Ascending aorta (tissue), 2 donors: Measurements from ENCODE around the gene GOLPH3. TPM values are rescaled to one million over a fixed set of nuclear protein-coding genes. Genes with fewer than 3 reads are reported as not detected.
"Not testable (repeated sequence)": the region's sequence is repeated elsewhere in the genome, so short reads cannot be mapped to it uniquely, and the experiment has no call there.

Experiments used
- DNase-seq, 2 donors: peaks; one replicate each; pipeline ENCODE4 v3.0.0-alpha.2; 2019; ENCODE audit warnings: low spot score in 2 of 2
- H3K27ac ChIP-seq, 2 donors: fragments of 200-600 bp; sonication (generic); one replicate each; pipeline ENCODE4 v1.5.1; 2016 to 2017; ENCODE audit warnings: mild to moderate bottlenecking in 1 of 2
- H3K27me3 ChIP-seq: fragments of 200-600 bp; sonication (generic); one replicate; pipeline ENCODE4 v1.5.1; 2017
- H3K36me3 ChIP-seq, 2 donors: fragments of 200-600 bp; sonication (generic); one replicate each; pipeline ENCODE4 v1.5.1; 2016
- H3K4me1 ChIP-seq, 2 donors: fragments of 200-600 bp; sonication (generic); one replicate each; pipeline ENCODE4 v1.5.1; 2016 to 2017; ENCODE audit warnings: mild to moderate bottlenecking in 1 of 2
- H3K4me3 ChIP-seq, 2 donors: fragments of 200-600 bp; sonication (generic); one replicate each; pipeline ENCODE4 v1.5.1; 2016 to 2017; ENCODE audit warnings: mild to moderate bottlenecking in 1 of 2
- H3K9me3 ChIP-seq, 2 donors: fragments of 200-600 bp; sonication (generic); one replicate each; pipeline ENCODE4 v1.5.1; 2016
- intact Hi-C: fragments of 100-400 bp; cut with DNase I; formaldehyde crosslinking; loops from one replicate; pipeline ENCODE4 v1.15.1; 2023
- total RNA-seq: library from RNA; depleted of rRNA; stranded (reverse); fragments of >200 nt; gene quantifications from one replicate; pipeline ENCODE4 v1.1.0, GENCODE V29; 2016
- TF ChIP-seq, protein P1 (sequence below), 3 experiments: fragments of 200-600 bp in 2 of 3; fragments of 450-650 bp in 1 of 3; sonication (generic) in 2 of 3; IDR thresholded peaks; one replicate each; pipeline ENCODE4 v1.5.1; 2016 to 2019; ENCODE audit warnings: antibody characterized with exemption in 3 of 3, mild to moderate bottlenecking in 1 of 3, moderate library complexity in 1 of 3

Gene GOLPH3
- total RNA-seq, 1 donor from 2014 or later: 171 TPM

DNA sequence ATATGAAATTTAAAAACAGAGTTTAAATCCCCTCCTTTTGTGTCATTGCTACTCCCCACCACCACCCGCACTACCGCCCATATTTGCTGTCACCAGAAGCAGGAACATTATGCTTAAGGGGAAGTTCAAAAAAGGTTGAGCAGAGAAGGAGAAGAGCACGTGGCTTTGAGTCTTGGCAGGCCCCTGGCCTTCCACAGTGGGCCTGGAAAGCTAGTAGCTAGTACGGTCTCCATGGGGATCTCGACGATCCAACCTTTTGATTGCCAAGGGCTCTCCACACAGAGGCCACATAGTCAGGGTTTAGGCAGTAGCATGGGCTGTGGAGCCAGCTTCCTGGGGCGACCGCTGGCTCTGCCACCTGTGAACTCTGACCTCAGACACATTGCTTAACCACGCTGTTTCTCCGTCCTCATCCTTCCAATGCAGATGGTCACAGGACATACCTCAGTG lies 90.1 kb downstream of the GOLPH3 start:
- DNase-seq: no peak
- Histone ChIP-seq H3K27ac (no peak overlapping the region), H3K4me1 (no peaks in the 10 kb centered on the region), H3K27me3 (no peaks in the 10 kb centered on the region), H3K36me3 (peaks cover 0 to 11% of the 10 kb centered on the region in 2 donors), H3K4me3 (no peak overlapping the region), H3K9me3 (no peaks in the 10 kb centered on the region)
- TF ChIP-seq, protein P1, sequence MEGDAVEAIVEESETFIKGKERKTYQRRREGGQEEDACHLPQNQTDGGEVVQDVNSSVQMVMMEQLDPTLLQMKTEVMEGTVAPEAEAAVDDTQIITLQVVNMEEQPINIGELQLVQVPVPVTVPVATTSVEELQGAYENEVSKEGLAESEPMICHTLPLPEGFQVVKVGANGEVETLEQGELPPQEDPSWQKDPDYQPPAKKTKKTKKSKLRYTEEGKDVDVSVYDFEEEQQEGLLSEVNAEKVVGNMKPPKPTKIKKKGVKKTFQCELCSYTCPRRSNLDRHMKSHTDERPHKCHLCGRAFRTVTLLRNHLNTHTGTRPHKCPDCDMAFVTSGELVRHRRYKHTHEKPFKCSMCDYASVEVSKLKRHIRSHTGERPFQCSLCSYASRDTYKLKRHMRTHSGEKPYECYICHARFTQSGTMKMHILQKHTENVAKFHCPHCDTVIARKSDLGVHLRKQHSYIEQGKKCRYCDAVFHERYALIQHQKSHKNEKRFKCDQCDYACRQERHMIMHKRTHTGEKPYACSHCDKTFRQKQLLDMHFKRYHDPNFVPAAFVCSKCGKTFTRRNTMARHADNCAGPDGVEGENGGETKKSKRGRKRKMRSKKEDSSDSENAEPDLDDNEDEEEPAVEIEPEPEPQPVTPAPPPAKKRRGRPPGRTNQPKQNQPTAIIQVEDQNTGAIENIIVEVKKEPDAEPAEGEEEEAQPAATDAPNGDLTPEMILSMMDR (IDR thresholded peaks at IDR 0.05): no peak
- intact Hi-C loops: no loop called here

DNA sequence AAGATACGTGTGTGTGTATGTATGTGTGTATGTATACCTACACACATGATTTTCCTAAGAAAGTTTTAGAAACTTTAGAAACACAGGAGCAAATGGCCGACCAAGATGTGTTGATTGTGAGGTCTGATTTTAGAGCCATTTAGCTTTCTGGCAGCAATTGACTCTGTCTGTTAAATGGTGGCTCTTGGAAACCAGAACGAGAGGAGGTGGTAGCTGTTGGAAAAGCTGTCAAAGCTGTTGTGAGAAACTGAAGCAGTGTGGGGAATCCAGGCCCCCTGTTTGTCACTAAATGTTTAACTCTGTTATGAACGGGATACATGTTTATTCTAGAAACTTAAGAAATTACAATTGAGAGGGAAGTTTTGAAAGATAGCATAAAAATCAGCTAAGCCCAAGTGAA lies 91.4 kb downstream of the GOLPH3 start:
- intact Hi-C loops: no loop called here
- no peaks in the 10 kb centered on the region for H3K9me3 ChIP-seq
- no peak for DNase-seq
- no peaks in the 10 kb centered on the region for H3K4me1 ChIP-seq
- H3K27ac ChIP-seq: no peak overlapping the region
- no peaks in the 10 kb centered on the region for H3K27me3 ChIP-seq
- no peak overlapping the region for H3K4me3 ChIP-seq
- peaks cover 0 to 8% of the 10 kb centered on the region in 2 donors for H3K36me3 ChIP-seq
- TF ChIP-seq, protein P1 (IDR thresholded peaks at IDR 0.05): no peak

DNA sequence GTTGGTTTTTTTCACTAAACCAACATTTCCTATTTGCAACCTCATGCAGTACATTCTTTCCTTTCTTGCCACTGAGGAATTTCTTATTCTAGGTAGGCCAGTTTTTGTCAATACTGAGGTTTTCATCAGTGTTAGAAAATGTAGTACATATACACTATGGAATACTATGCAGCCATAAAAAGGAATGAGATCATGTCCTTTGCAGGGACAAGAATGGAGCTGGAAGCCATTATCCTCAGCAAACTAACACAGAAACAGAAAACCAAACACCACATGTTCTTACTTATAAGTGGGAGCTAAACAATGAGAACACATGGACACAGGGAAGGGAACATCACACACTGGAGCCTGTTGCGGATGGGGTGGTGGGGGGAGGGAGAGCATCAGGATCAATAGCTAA lies 93.6 kb downstream of the GOLPH3 start:
- H3K36me3 ChIP-seq, H3K9me3 ChIP-seq, H3K4me3 ChIP-seq, DNase-seq, intact Hi-C loops, H3K27ac ChIP-seq, H3K4me1 ChIP-seq, H3K27me3 ChIP-seq: not testable (repeated sequence)

DNA sequence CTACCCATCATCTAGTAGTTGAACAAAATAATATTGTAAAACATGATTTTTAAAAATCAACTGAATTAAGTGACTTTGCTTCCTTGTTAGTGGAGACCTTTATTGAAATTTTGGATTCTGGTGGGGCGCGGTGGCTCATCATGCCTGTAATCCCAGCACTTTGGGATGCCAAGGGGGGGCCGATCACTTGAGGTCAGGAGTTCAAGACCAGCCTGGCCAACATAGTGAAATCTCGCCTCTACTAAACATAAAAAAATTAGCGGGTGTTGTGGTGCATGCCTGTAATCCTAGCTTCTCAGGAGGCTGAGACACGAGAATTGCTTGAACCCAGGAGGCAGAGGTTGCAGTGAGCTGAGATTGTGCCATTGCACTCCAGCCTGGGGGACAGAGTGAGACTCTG lies 95.3 kb downstream of the GOLPH3 start:
- H3K27me3 ChIP-seq, H3K27ac ChIP-seq, H3K36me3 ChIP-seq, DNase-seq, intact Hi-C loops, H3K9me3 ChIP-seq, H3K4me1 ChIP-seq, H3K4me3 ChIP-seq: not testable (repeated sequence)

DNA sequence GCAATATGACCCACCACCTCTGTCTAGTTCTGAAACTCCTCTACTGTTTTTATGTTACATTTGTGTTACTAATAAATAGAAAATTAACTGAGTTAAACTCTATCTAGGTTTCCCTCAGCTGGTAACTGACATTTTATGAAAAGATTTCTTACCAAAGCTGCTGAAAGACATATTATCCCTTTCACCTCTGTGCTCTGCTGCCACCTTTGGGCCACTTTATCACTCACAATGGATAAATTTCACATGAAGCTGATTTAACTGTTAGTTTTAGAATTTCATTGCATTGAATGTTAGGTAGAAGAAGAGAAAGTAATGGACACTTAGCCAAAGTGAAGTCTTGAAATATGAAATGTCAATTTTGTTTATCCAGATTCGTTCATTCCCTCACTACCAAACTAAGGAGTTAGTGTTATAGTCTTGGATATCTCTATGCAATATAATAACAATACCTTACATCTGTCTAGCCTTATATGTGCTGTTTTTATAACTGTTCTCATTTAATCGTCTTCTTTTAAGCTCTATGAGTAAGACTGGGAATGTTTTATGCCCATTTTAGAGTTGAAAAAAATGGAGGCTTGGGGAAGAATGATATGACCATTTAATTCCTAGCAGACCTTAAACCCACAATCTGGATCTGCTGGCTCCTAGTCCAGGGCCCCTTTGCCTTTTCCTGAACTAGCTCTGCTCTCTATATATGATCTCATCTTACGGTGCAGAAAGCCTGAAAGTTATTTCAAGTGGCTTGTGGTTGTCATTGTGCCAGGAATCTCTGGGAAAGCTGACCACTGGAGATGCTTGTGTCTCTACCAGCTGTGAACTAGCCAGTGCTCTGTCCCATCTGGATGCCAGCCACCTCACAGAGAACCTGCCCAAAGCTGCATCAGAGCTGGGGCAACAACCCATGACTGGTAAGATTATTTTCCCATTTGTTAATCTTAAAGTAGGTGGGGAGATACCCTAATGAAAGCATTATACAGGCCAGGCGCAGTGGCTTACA lies 97.1 kb downstream of the GOLPH3 start:
- H3K4me1 ChIP-seq: no peaks in the 10 kb centered on the region

More for the DNA sequence above, 97.1 kb downstream of the GOLPH3 start:
- DNase-seq: no peak
- TF ChIP-seq, protein P1 (IDR thresholded peaks at IDR 0.05): peak; percentile 39 to 83 (median 58)
- Histone ChIP-seq H3K27ac (no peak overlapping the region), H3K4me3 (no peak overlapping the region), H3K9me3 (no peaks in the 10 kb centered on the region), H3K27me3 (no peaks in the 10 kb centered on the region), H3K36me3 (peaks cover 0 to 9% of the 10 kb centered on the region in 2 donors)
- intact Hi-C loops: loop anchor here (1.0 kb wide), 1 partner anchor 252 kb away; no protein-coding TSS in a partner anchor

Other genes with a start within 250 kb of the GOLPH3 start
- 19.5 TPM for gene MTMR12, start 138.6 kb upstream of the GOLPH3 start, total RNA-seq